GM18508 (cell line): ENCODE measurements around the gene JPH3.
"Not testable (repeated sequence)": the region's sequence is repeated elsewhere in the genome, so short reads cannot be mapped to it uniquely, and the experiment has no call there.

Source experiments
- ATAC-seq: cut with Tn5 transposase; IDR thresholded peaks from one replicate; pipeline ENCODE4 v1.9.1; 2021; ENCODE audit warnings: moderate number of reproducible peaks; ENCODE audit not compliant: insufficient read depth, unreplicated experiment

The JPH3 gene

GRCh38 chr16:87706278-87707000 lies 104.1 kb downstream of the JPH3 start:
- no peak for ATAC-seq

GRCh38 chr16:87707097-87707496 lies 104.8 kb downstream of the JPH3 start:
- ATAC-seq, result no peak

GRCh38 chr16:87707714-87708580 lies 105.6 kb downstream of the JPH3 start:
- ATAC-seq, result no peak

- ATAC-seq, result no peak
Observed at GRCh38 chr16:87708881-87709638, 106.8 kb downstream of the JPH3 start.

GRCh38 chr16:87709677-87710076 lies 107.4 kb downstream of the JPH3 start:
- no peak for ATAC-seq

- no peak for ATAC-seq
Observed at GRCh38 chr16:87710887-87711286, 108.6 kb downstream of the JPH3 start.

- no peak for ATAC-seq
Observed at GRCh38 chr16:87712184-87712762, 110.0 kb downstream of the JPH3 start.

GRCh38 chr16:87713451-87714229 lies 111.3 kb downstream of the JPH3 start:
- ATAC-seq, result no peak

GRCh38 chr16:87715231-87715630 lies 112.9 kb downstream of the JPH3 start:
- no peak for ATAC-seq

- no peak for ATAC-seq
Observed at GRCh38 chr16:87715658-87716057, 113.3 kb downstream of the JPH3 start.

GRCh38 chr16:87718831-87719230 lies 116.5 kb downstream of the JPH3 start:
- ATAC-seq, result not testable (repeated sequence)

GRCh38 chr16:87720446-87720845 lies 118.1 kb downstream of the JPH3 start:
- no peak for ATAC-seq

- ATAC-seq, result no peak
Observed at GRCh38 chr16:87721622-87722585, 119.6 kb downstream of the JPH3 start.

GRCh38 chr16:87722590-87723225 lies 120.4 kb downstream of the JPH3 start:
- ATAC-seq, result no peak

GRCh38 chr16:87723226-87723623 lies 120.9 kb downstream of the JPH3 start:
- no peak for ATAC-seq

- ATAC-seq, result no peak
Observed at GRCh38 chr16:87724490-87725291, 122.4 kb downstream of the JPH3 start.

- no peak for ATAC-seq
Observed at GRCh38 chr16:87725596-87726235, 123.4 kb downstream of the JPH3 start.
